ENCODE measurements around the gene ANGEL1. TPM values are rescaled to one million over a fixed set of nuclear protein-coding genes. Genes with fewer than 3 reads are reported as not detected.

ANGEL1 gene
- total RNA-seq: 4.1 TPM in 2 replicates

DNA sequence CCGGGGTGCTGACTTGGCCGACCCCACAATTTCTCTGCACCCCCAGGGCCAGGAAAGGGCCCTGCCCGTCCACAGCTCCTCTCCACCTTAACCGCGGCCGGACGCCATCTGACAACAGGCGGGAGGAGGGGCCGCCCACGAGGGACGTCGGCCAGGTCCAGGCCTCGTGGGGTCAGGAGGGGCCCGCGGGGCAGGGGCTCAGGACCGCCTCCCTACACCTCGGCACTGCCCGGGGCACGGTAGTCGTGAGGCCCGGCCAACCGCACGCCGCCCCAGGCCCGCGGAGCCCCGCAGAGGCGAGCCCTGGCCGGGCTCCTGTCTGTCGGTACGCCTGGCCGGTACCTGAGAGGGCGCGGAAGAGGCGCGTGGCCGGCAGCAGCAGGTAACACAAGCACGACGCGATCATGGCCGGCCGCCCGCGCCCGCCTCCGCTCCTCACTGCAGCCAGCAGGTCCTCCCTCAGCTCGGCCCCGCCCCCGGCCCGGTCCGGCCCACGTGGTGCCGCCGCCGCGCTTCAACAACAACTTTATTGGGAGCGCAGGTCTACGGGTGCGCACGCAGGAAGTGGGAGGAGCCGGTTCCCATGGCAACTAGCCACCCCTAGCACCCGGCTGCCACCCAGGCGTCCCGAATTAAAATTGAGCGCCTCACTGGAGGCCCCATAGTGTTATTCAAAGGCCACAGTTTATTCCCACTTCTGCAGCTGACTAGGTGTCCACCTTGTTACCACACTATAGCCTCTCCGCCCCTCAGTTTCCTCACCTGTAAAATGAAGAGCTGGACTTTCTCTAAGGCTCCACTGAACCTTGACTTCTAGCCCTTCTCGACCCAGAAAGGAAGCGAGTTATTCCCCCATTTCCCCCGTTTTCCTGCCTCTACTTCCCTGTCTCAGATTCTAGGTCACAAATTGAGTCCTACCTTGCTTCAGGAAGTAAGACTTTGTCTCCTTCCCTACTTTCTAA, at the start of gene ANGEL1:
Gene ANGEL1 (minus strand): TSS at position 461 of the 962 bp plus-strand sequence. CDS start 55 bp downstream, at position 406.

DNA sequence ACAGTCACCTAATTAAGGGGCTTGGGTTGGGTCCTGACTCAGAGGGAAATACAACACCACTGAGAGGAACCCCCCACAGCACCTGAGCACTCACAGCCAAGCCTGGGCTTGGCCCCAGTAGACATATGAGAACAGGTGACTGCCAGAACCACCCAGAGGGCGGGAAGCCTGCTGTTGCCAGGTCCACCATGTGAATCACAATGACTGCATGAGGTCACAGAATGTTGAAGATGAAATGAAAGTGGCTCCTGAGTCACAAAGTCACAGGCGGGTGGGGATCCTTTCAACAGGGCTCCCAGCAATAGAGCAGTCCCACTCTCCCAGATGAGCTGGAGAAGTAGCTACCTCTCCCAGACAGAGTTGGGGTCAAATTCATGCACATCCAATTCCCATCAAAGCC, 13.4 kb upstream of the ANGEL1 start, which contains the start of gene LRRC74A:
Gene LRRC74A (plus strand): TSS at position 287 of the 400 bp plus-strand sequence. CDS start 290 bp downstream, outside the sequence.

GRCh38 chr14:76761136-76761959, 51.3 kb downstream of the ANGEL1 start, which contains the start of gene VASH1:
Gene VASH1 (plus strand): TSS chr14:76761468. CDS start chr14:76762822, 1,354 bp downstream.

Other genes starting within 250 kb of the ANGEL1 start
- gene VASH1, start 51.4 kb downstream of the ANGEL1 start, total RNA-seq: 3.2 and 3.9 TPM in 2 replicates
- gene LRRC74A, start 13.5 kb upstream of the ANGEL1 start, total RNA-seq: not detected in 2 replicates
- 25.5 and 29.5 TPM in 2 replicates for gene IRF2BPL, start 215.8 kb upstream of the ANGEL1 start, total RNA-seq